IPS-18c (cell line): ENCODE measurements around the gene GMIP.
A peak's percentile ranks its signal among the peaks of the same experiment; 100 is the strongest.

Source experiments
- H3K4me3 ChIP-seq: 2 replicates; pipeline ENCODE4 v1.7.0; 2013; ENCODE audit warnings: low read depth, mild to moderate bottlenecking, low read length, moderate library complexity; ENCODE audit not compliant: insufficient read depth
- H3K9me3 ChIP-seq: one replicate; pipeline ENCODE4 v1.6.1; 2013; ENCODE audit warnings: mild to moderate bottlenecking, low read length, moderate library complexity; ENCODE audit not compliant: control insufficient read depth, insufficient read depth

The GMIP gene

GRCh38 chr19:19645233-19645870, 1.9 kb upstream of the GMIP start:
- Histone ChIP-seq H3K9me3 (peaks cover 2% of the 10 kb centered on the region), H3K4me3 (no peak overlapping the region)

GRCh38 chr19:19644054-19644388, 564 bp upstream of the GMIP start:
- H3K4me3 ChIP-seq = 0 out of 2 replicates have a peak overlapping the region, but pooled peaks have one; percentile 92
- H3K9me3 ChIP-seq = peaks cover 2% of the 10 kb centered on the region

- Histone ChIP-seq H3K4me3 (peak overlapping the region; percentile 92), H3K9me3 (peaks cover 2% of the 10 kb centered on the region)
Observed at GRCh38 chr19:19642506-19643157, 825 bp downstream of the GMIP start.

GRCh38 chr19:19637523-19638251, 5.8 kb downstream of the GMIP start:
- Histone ChIP-seq H3K9me3 (peaks cover 2% of the 10 kb centered on the region), H3K4me3 (no peak overlapping the region)

- Histone ChIP-seq H3K9me3 (peaks cover 2% of the 10 kb centered on the region), H3K4me3 (no peak overlapping the region; the same call in 1 of the 2 replicates)
Observed at GRCh38 chr19:19637186-19637522, 6.3 kb downstream of the GMIP start.

GRCh38 chr19:19636573-19637185, 6.8 kb downstream of the GMIP start:
- no peak overlapping the region for H3K4me3 ChIP-seq
- no peaks in the 10 kb centered on the region for H3K9me3 ChIP-seq

GRCh38 chr19:19635313-19635702, 8.1 kb downstream of the GMIP start:
- Histone ChIP-seq H3K9me3 (no peaks in the 10 kb centered on the region), H3K4me3 (no peak overlapping the region)

- H3K9me3 ChIP-seq = no peaks in the 10 kb centered on the region
Observed at GRCh38 chr19:19634516-19635312, 8.7 kb downstream of the GMIP start.

GRCh38 chr19:19633711-19634515, 9.5 kb downstream of the GMIP start:
- Histone ChIP-seq H3K4me3 (no peak overlapping the region), H3K9me3 (no peaks in the 10 kb centered on the region)

More at GRCh38 chr19:19634516-19635312, 8.7 kb downstream of the GMIP start:
- H3K4me3 ChIP-seq = no peak overlapping the region

- Histone ChIP-seq H3K4me3 (no peak overlapping the region), H3K9me3 (no peaks in the 10 kb centered on the region)
Observed at GRCh38 chr19:19632661-19633060, 10.8 kb downstream of the GMIP start.

GRCh38 chr19:19631346-19631745, 12.1 kb downstream of the GMIP start:
- Histone ChIP-seq H3K4me3 (no peak overlapping the region), H3K9me3 (no peaks in the 10 kb centered on the region)

GRCh38 chr19:19630426-19630825, 13.0 kb downstream of the GMIP start:
- H3K9me3 ChIP-seq = no peaks in the 10 kb centered on the region
- H3K4me3 ChIP-seq = no peak overlapping the region

GRCh38 chr19:19630062-19630414, 13.4 kb downstream of the GMIP start:
- Histone ChIP-seq H3K9me3 (no peaks in the 10 kb centered on the region), H3K4me3 (no peak overlapping the region)

- Histone ChIP-seq H3K9me3 (no peaks in the 10 kb centered on the region), H3K4me3 (peak overlapping the region; percentile 89)
Observed at GRCh38 chr19:19628501-19629134, 14.8 kb downstream of the GMIP start.

GRCh38 chr19:19627621-19628500, 15.6 kb downstream of the GMIP start, which contains the start of gene LPAR2:
Gene LPAR2 (minus strand): TSS chr19:19628220. CDS start chr19:19627275, 945 bp downstream.
- H3K9me3 ChIP-seq = no peaks in the 10 kb centered on the region
- H3K4me3 ChIP-seq = peak within 1 kb of the TSS; percentile 89
